Amniotic epithelial cell (primary cell): Measurements from ENCODE around the gene HDAC11.
A peak's percentile ranks its signal among the peaks of the same experiment; 100 is the strongest.
"Not testable (repeated sequence)": the region's sequence is repeated elsewhere in the genome, so short reads cannot be mapped to it uniquely, and the experiment has no call there.

Experiments
- DNase-seq: peaks from one replicate; pipeline ENCODE4 v3.0.0-alpha.2; 2010; ENCODE audit warnings: low read depth

Gene HDAC11

GRCh38 chr3:13493867-13494441, 13.8 kb downstream of the HDAC11 start:
- no peak for DNase-seq

DNA sequence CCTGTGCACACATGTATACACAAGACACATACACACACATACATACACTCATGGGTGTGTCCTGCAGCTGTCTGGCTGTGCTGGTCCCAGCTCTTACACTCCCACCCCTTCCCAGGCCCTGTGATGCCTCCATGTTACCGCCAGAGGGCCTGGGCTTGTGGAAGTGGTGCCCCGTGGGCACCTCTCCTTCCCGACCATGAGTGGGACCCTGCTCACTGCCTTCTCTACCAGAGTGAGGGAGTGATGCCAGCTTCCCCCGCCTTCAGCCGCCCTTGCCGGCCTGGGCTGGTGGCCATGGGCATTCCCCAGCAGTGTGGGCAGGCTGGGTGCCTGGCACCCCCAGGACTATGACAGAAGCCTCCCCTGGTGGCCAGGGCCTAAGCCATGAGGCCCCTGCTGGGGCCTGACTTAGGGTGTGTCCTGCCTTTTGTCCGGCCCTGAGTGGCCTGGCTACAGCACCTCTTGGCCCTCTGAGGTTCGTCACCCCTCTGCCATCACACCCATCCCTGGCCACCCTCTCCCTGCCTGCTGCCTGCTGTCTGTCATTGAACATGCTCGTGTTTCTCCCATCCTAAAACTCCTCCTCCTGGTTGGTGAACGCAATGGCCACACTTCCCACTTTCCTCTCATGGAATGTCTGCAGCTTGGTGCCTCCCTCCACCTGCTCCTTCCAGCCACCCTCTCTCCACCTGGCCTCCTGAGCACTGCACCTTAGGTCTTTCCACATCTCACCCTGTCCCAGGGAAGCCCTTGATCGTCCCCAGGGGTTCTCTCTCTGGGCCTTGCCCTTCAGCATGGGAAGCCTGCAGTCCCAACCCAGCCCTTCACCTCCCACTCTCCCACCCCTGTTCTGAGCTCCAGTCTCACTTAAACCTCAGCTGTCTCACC, 14.6 kb downstream of the HDAC11 start:
- DNase-seq: peak; percentile 31

- no peak for DNase-seq
Observed at GRCh38 chr3:13495351-13495813, 15.3 kb downstream of the HDAC11 start.

GRCh38 chr3:13495921-13496723, 16.0 kb downstream of the HDAC11 start:
- peak; percentile 70 for DNase-seq

DNA sequence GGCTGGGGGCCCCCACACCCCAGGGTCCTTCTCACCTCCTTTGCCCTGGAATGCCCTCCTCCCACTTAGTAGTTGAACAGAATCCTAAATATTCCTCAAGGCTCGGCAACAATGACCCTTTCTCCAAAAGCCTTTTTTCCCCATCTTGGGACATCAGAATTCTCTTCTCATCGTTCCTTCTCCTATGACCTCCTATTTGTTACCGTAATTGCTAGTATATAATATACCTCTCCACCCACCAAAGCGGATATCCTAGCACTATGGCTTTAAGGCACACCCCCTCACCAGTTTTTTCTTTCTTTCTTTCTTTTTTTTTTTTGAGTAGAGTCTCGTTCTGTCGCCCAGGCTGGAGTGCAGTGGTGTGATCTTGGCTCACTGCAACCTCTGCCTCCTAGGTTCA, 16.8 kb downstream of the HDAC11 start:
- DNase-seq: no peak

- DNase-seq: no peak
Observed at GRCh38 chr3:13497386-13497785, 17.3 kb downstream of the HDAC11 start.

- DNase-seq: no peak
Observed at GRCh38 chr3:13498354-13499060, 18.4 kb downstream of the HDAC11 start.

- not testable (repeated sequence) for DNase-seq
Observed at GRCh38 chr3:13499246-13499645, 19.1 kb downstream of the HDAC11 start.

GRCh38 chr3:13500133-13500885, 20.2 kb downstream of the HDAC11 start:
- DNase-seq: no peak

DNA sequence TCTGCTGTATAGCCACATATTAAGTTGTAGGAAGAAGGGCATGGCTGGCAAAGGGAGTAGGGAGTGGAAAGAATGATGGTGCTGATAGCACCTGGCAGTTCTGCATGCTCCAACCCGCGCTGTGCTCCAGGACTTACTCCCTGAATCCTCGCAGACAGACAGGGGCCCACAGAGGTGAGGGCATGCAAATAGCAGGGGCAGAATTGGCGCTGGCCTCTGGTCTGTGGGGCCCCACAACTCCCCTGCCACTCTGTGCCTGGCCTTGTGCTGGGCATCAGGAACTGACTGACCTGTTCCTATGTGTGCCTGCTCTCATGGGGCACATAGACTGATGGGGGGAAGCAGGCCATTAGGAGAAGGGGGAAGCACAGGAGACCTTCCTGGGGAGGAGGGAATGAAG, 20.9 kb downstream of the HDAC11 start:
- DNase-seq: peak; percentile 24

- DNase-seq: no peak
Observed at GRCh38 chr3:13501521-13501920, 21.4 kb downstream of the HDAC11 start.

GRCh38 chr3:13501958-13502790, 22.1 kb downstream of the HDAC11 start:
- no peak for DNase-seq

- no peak for DNase-seq
Observed at GRCh38 chr3:13502791-13503060, 22.6 kb downstream of the HDAC11 start.

DNA sequence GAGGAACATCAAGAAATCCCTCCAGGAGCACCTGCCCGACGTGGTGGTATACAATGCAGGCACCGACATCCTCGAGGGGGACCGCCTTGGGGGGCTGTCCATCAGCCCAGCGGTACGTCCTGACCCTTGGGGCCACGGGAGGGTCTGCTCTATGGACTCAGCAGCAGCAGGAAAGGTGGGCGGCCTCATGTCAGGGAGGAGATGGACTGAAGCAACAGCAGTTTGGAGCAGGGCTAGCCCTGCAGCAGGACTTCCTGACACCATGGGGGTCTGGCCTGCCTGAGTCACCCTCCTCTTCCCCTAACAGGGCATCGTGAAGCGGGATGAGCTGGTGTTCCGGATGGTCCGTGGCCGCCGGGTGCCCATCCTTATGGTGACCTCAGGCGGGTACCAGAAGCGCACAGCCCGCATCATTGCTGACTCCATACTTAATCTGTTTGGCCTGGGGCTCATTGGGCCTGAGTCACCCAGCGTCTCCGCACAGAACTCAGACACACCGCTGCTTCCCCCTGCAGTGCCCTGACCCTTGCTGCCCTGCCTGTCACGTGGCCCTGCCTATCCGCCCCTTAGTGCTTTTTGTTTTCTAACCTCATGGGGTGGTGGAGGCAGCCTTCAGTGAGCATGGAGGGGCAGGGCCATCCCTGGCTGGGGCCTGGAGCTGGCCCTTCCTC, 24.2 kb downstream of the HDAC11 start:
- no peak for DNase-seq

GRCh38 chr3:13505147-13506130, 25.3 kb downstream of the HDAC11 start:
- no peak for DNase-seq

DNA sequence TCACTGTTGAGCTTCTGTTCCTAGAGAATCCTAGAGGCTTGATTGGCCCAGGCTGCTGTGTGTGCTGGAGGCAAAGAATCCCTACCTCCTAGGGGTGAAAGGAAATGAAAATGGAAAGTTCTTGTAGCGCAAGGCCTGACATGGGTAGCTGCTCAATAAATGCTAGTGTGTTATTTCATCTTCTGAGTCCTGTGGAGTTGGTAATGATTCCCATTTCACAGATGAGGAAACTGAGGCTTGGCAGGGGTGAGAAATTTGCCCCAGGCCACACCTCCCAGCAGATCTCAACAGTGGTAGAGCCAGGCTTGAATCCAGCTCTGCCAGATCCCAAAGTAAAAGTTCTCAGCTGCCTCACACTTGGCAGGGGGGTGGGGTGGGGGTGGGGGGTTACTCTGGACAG, 26.1 kb downstream of the HDAC11 start:
- DNase-seq: no peak

- DNase-seq: no peak
Observed at GRCh38 chr3:13506680-13507079, 26.6 kb downstream of the HDAC11 start.

DNA sequence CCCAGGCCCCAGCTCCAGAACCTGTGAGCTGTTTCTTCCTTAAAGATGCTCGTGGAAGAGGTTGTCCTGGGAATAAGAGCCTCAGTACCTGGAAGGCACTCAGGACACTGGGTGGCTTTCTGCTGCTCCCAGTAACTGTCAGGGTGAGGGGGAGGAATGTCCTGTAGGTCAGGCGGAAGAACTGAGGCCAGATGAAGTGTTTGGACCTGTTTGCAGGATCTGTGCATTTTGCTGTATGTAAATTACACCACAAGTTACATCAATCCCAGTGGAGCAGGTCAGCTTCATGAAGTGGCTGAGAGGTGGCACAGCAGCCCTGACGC, 27.1 kb downstream of the HDAC11 start:
- DNase-seq: no peak
